Erythroblast (primary cell): ENCODE results near the gene NCKAP1.
"Not testable (repeated sequence)": the region's sequence is repeated elsewhere in the genome, so short reads cannot be mapped to it uniquely, and the experiment has no call there.

Experiments used
- DNase-seq, 2 experiments: peaks; one replicate each; lab custom pipeline; 2025; lab: John Stamatoyannopoulos, UW
- GATA1 ChIP-seq: IDR thresholded peaks from 2 replicates; pipeline ENCODE4 v1.6.1; 2011; ENCODE audit warnings: low read depth, mild to moderate bottlenecking, control low read depth, low read length, moderate library complexity
- POLR2A ChIP-seq: IDR thresholded peaks from 2 replicates; pipeline ENCODE4 v1.6.1; 2011; ENCODE audit warnings: mild to moderate bottlenecking, low read length

Gene NCKAP1

DNA sequence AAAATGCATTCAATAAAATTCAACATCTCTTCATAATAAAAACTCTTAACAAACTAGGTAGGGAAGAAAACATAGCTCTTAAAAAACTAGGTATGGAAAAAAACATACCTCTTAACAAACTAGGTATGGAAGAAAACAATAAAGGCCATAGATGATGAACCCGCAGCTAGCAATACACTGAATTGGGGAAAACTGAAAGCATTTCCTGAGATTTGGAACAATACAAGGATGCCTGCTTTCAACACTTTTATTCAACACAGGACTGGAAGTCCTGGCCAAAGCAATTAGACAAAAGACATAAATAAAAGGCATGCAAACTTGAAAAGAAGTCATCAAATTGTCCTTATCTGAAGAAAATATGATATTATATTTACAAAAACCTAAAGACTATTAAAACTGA lies 67.8 kb downstream of the NCKAP1 start:
- DNase-seq: no peak
- TF ChIP-seq POLR2A (no peak), GATA1 (no peak)

DNA sequence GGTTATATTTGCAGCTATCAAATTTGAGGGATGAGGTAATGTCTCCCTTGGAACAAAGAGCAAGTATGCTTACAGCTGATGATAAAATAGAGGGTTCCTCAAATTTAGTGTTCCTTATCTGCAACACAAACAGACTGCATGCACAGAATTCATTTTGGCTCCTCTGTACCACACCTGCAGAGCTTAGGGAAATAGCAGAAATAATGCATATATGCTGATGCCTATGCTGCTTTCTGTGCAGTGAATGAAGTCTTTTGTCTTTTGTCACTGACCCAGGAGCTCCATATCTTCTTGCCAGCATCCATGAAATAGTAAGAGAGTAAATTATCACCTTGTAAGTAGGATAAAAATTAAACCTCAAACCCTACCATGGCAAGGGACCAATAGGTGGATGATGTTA lies 69.8 kb downstream of the NCKAP1 start:
- TF ChIP-seq POLR2A (no peak), GATA1 (no peak)

DNA sequence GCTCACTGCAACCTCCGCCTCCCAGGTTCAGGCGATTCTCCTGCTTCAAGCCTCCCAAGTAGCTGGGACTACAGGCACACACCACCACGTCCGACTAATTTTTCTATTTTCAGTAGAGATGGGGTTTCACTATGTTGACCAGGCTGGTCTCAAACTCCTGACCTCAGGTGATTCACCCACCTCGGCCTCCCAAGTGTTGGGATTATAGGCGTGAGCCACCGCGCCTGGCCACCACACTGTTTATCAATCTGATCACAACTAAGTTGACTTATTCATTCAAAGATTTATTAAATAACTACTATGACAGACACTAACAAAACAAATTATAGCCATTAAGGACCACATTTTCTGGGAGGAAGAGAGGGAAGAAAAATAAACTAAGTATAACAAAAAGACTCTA lies 71.9 kb downstream of the NCKAP1 start:
- not testable (repeated sequence) for DNase-seq

More for the DNA sequence above, 69.8 kb downstream of the NCKAP1 start:
- DNase-seq: no peak

DNA sequence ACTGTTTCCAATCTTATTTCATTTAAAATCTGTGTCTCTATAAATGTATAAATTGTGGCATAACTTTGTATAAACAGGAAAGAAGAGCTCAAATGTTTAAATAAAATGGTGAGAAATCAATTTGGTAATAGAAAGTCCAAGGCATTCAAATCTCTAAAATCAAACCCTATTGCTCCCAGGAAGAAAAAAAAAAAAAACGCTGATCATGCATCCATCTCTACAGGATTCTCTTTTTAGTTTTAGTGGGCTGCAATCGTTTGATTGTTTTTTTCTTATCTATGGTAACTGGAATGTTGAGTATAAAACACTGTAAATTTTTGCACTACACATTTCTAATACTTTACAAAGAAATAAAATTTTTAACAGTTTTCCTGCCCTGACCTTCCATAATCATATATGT lies 75.6 kb downstream of the NCKAP1 start:
- TF ChIP-seq POLR2A: no peak
- no peak for TF ChIP-seq GATA1
- no peak for DNase-seq

DNA sequence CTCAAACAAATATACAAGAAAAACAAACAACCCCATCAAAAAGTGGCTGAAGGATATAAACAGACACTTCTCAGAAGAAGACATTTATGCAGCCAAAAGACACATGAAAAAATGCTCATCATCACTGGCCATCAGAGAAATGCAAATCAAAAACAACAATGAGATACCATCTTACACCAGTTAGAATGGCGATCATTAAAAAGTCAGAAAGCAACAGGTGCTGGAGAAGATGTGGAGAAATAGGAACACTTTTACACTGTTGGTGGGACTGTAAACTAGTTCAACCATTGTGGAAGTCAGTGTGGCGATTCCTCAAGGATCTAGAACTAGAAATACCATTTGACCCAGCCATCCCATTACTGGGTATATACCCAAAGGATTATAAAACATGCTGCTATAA lies 77.4 kb downstream of the NCKAP1 start:
- not testable (repeated sequence) for DNase-seq

DNA sequence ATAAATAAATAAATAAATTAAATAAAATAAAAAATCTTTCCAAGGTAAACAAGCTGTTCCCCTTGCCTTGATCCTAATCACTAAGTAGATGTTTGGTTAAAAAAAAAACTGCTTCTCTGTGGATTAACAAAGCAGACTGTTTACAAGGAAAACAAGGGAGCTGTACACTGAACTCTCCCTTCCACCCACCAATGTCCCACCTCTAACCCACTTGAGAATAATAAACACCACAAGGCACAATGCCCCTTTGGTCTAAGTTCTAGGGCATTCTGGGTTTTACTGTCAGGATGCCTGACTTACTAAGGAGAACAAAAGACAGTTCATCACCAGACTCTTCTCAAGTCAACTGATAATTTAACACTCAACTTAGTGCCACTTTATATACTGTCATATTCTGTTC lies 83.5 kb downstream of the NCKAP1 start:
- no peak for DNase-seq

DNA sequence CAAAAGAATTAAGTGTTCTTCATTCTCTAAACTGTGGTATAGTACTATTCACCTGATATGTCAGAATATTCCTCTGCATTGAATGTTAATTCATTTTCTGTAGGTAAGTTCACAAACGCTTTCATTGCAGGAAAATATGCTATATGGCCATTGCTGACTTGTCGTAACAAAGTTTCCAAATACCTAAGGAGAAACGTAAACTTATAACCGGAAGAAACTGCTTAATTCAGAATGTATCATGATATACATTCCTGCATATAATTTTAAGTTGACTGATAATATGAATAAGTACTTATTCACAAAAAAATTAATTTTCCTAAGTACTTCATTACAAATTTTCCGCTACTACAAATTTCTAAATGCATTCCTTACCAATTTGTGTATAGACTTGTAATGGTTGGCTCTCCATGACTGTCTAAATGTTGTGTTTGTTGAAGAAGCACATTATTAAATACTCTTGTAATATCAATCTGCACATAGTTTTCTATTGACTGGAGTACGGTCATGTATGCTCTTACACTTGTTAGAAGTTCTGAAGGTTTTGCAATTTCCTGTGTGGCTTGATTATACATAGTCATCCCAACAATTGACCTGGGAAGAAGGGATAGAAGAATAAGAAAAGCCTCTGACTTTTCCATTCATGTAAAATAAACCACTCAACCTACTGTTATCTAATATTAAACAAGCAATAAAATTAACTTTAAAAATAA lies 85.4 kb downstream of the NCKAP1 start:
- DNase-seq: no peak
- no peak for TF ChIP-seq GATA1
- TF ChIP-seq POLR2A: no peak

More for the DNA sequence above, 83.5 kb downstream of the NCKAP1 start:
- no peak for TF ChIP-seq GATA1
- no peak for TF ChIP-seq POLR2A

DNA sequence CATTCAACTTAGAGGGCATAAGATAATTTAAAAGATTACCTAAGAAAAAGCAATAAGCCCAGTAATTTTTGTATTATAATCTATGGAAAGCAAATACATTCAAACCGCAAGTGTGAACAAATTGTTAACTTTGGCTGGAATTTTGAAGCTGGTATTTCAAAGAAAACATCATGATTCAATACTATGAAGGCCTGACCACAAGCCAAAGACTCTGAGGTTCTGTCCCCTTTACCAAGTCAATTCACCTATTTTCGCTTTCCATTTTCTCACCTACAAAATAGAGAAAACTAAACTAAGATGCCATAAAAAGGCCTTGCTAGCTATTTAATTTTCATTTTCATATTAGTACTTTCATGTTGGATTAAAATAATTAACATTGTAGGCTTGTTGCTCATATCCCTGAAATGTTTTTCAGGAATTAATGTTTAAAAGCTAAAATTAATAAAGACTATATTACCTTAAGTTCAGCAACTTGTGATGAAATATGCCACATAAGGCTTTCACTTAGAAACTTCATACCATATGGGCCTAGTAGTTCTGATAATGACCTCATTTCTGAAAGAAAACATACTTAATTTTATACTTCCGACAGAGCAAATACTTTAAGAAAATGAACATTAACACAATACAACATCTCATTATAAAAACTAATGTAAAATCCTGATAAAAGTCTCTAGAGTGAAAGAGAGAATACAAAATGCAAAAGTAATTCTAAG lies 86.2 kb downstream of the NCKAP1 start:
- DNase-seq: no peak
- TF ChIP-seq POLR2A (no peak), GATA1 (no peak)

DNA sequence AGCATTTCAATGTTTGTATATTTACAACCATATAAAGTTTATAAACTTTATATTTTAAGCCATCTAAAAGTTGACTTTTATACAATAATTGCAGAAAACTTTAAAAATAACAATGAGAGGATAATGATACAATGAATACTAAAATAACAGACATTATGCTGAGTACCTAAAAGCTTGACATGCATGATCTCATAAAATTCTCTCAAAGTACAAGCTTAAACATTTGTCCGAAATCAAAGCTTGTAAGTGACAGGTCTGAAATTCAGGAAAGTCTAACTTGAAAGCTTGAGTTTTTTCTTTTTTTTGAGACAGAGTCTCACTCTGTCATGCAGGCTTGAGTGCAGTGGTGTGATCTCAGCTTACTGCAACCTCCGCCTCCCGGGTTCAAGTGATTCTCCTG lies 87.7 kb downstream of the NCKAP1 start:
- TF ChIP-seq POLR2A: no peak
- TF ChIP-seq GATA1: no peak

DNA sequence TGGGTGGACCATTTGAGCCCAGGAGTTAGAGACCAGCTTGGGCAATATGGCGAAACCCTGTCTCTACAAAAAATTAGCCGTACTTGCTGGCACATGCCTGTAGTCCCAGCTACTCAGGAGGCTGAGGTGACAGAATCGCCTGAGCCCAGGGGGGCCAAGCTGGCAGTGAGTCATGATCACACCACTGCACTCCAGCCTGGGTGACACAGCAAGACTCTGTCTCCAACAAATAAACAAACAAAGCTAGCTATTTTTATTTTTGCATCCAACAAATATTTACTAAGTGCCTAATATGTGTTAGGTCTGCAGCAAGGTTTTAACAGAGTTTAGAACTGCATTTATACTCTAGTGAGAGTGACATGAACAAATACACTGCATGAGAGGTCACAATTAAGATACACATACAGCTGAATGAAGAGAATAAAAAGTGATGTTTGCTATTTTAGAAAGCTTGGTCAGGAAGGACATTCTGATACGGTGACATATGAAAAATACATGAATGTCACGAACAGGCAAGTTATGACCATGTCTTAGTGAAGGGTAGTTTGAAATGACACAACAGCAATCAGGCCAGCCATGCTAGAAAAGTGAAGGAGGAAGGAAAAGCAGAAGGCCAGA lies 88.6 kb downstream of the NCKAP1 start:
- peak; percentile 73 to 87 for DNase-seq
- TF ChIP-seq GATA1 (no peak), POLR2A (no peak)

More for the DNA sequence above, 87.7 kb downstream of the NCKAP1 start:
- DNase-seq: peak in 1 of 2 experiments; percentile 25

DNA sequence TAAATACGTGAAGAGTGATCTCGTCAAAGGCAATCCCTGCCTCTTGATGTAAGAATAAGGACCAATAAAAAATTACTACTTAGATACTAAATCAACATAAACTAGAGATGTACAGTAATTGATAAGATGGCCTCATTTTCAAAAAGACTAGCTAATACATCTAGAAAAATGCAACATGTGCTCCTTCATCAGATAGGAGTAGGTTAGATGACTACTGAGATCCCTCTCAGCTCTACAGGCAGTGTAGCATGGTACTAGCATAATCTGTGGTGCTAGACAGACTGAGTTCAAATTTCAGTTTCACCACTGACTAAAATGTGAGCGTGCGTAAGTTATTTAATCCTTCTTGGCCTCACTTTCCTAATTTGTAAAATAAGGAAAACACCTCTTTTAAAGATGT lies 89.2 kb downstream of the NCKAP1 start:
- TF ChIP-seq POLR2A (no peak), GATA1 (no peak)

DNA sequence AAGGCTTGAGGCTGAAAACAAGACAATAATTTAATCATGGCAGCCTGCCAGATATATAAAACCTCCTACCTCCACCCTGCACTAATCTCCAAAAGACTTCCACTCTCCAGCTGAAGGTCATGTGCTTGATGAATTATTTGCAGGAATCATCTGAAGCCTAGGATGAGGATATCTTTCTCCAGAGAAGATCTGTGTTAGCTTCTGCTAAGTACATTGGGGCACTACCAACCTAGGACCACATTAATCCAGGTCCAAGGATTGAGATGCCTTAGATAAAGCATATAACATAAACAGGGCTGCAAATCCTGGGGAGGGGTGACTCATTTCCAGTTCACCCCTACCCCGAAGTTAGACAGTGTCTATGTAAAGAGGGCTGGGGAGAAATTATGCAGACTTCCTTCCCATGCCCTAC lies 91.3 kb downstream of the NCKAP1 start:
- TF ChIP-seq GATA1 (no peak), POLR2A (no peak)
- DNase-seq: peak; percentile 4 to 25

More for the DNA sequence above, 89.2 kb downstream of the NCKAP1 start:
- peak in 1 of 2 experiments; percentile 64 for DNase-seq

DNA sequence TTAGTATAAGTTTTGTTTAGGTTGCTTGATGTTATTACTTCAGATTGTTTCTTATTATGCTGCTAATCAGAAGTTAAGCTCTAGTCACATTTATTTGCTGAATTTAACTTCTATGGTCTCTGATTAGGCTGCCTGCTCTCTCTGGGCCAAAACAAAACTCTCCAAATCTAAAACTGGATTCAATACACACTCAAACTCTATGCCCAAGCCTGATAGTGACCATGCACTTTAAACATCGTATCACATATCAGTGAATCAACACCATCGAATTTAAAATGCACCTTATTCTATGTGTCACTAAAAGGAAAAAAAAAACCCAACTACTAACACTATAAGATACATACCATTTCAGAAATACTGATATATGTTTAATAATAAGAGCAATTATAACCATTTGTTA lies 94.9 kb downstream of the NCKAP1 start:
- no peak for DNase-seq
- TF ChIP-seq POLR2A (no peak), GATA1 (no peak)

DNA sequence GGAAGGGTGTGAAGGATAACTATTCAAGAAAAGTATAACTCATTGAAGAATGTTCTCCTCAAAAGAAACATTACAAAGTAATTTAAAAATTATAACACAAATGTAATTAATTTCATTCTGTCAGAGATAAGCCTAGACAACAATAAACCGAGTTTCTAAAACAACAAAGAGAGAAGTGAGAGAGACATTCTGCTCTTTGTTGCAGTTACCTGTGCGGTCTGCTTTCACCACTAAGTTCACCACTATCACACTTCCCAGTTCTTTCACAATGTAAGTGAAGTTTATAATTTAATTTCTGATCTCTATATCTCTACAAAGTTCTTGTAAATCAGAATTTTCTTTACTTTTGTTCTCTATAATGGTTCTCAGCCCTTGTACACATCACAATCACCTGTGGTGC lies 95.5 kb downstream of the NCKAP1 start:
- DNase-seq: no peak
- TF ChIP-seq GATA1 (no peak), POLR2A (no peak)
